ENCODE data around the gene C10orf143.
"Not testable (repeated sequence)": the region's sequence is repeated elsewhere in the genome, so short reads cannot be mapped to it uniquely, and the experiment has no call there.

The C10orf143 gene

DNA sequence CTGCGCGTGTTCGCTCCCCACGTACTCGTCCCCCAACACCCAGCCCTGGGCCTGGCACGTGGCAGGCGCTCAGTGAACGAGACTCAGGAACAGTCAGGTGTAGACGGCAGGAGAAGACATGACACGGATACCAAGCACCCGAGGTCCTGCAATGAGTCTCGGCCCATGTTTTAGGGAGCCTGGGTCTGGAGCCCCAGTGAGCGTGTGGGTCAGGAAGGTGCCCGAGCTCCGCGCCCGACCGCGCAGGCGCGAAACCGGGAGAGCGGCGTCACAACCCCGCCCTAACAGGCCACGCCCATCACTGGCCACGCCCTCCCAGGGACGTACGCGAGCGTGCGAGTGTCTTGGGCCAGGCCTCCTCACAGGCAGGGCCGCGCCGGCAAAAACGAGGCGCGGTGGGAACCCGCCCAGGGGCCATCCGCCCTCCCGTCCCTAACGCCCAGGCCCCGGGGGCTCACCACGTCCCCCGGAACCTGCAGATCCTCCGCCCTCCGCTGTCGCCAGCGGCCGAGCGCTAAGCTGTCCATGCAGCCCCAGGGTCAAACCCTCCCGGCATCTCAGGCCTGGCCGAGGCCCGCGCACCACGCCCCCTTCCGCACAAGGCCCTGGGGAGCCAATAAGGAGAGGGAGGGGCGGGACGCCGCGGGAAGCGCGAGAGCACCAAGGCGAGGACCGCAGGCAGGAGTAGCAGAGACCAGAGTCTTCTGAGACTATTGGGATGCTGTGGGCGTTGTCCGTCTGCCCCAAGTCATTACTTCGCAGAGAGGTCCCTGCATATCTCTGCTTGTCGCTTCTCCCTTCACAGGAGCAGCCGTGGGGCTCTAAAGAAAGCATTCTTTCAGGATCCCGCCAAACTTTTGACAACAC is at the start of gene C10orf143:
Gene C10orf143 (minus strand): TSS at position 585 of the 867 bp plus-strand sequence. CDS start 58 bp downstream, at position 527.
- peak; percentile 94 for DNase-seq

DNA sequence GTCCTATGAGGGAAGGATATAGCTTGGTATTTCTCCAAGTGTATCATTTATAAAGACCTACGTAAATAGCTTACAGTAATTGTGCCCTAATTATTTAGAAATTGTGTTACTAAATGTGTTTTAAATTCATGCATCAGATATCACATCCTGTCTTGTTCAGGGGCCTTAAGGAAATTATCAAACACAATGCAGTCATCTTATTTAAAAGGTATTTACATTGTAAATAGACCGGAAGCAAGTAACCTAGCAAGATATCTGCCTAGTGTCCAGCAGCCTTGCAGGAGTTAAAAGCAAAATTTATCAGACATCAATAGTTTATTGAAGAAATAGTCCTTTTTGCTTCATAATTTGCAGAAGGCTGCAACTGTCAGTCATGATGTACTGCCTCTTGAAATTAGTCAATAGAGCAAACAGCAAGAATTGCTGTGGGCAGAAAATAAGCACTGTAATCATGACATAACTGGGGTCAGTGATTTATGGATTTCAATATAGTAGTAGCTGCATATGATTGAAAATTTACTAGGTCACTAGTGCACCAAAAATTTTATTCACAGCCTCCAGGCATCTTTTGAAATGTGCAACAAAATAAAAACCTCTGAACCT is 48.7 kb upstream of the C10orf143 start:
- DNase-seq = no peak

GRCh38 chr10:130146042-130146441 is 35.4 kb upstream of the C10orf143 start:
- DNase-seq = no peak

GRCh38 chr10:130141878-130142277 is 31.2 kb upstream of the C10orf143 start:
- no peak for DNase-seq

DNA sequence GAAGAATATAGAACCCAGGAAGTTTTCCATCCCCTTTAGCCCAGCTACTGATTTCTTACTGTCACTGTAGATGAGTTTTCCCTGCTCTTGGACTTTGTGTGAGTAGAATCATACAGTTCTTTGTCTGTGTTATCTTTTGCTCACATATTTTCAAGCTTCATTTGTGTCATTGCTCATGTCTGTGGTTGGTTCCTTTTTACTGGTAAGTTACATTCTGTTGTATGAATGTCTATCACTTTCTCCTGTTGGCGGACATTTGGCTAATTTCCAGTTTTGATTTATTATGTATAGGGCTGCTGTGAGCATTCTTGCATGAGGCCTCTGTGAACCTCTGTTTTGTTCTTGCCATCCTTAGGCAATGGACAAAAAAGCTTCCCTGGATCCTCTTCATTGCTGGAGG is 30.8 kb upstream of the C10orf143 start:
- no peak for DNase-seq

GRCh38 chr10:130141038-130141437 is 30.4 kb upstream of the C10orf143 start:
- no peak for DNase-seq

DNA sequence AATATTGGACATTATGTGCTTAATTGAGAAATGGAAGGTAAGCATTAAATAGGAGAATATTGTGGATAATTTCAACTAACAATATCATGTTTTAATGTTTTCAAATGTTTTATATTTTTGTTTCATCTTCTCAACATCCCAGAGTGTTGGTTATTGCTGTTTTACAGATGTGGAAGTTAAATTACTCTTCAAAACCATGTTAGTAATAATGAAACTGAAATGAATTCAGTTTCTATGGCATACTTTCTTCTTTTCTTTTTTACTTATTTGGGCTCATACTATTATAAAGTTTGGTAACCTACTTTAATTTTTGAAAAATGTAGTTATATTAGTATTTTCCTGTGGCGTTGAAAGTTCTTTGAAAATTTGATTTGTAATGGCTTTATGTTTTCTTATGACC is 29.8 kb upstream of the C10orf143 start:
- DNase-seq = no peak

DNA sequence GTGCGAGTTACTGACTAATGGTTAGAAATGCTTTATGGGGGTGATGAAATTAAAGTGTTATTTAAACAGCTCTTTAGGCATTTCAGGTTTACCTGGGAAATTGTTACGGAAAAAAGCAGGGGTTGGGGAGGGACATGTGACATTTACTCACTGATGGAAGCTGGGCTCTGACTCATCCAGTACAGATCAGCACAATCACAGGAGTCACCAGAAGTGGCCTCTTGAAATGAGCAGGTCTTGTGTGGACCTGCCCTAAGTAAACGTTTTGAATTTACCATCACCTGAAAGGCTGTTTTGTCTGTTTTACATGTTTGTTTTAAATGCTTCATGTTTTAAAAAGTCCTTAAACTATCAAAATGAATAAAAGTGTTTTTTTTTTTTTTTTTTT is 27.8 kb upstream of the C10orf143 start:
- no peak for DNase-seq

- DNase-seq = no peak
Measured at GRCh38 chr10:130137659-130138478, 27.2 kb upstream of the C10orf143 start.

- DNase-seq = no peak
Measured at GRCh38 chr10:130137090-130137448, 26.4 kb upstream of the C10orf143 start.

DNA sequence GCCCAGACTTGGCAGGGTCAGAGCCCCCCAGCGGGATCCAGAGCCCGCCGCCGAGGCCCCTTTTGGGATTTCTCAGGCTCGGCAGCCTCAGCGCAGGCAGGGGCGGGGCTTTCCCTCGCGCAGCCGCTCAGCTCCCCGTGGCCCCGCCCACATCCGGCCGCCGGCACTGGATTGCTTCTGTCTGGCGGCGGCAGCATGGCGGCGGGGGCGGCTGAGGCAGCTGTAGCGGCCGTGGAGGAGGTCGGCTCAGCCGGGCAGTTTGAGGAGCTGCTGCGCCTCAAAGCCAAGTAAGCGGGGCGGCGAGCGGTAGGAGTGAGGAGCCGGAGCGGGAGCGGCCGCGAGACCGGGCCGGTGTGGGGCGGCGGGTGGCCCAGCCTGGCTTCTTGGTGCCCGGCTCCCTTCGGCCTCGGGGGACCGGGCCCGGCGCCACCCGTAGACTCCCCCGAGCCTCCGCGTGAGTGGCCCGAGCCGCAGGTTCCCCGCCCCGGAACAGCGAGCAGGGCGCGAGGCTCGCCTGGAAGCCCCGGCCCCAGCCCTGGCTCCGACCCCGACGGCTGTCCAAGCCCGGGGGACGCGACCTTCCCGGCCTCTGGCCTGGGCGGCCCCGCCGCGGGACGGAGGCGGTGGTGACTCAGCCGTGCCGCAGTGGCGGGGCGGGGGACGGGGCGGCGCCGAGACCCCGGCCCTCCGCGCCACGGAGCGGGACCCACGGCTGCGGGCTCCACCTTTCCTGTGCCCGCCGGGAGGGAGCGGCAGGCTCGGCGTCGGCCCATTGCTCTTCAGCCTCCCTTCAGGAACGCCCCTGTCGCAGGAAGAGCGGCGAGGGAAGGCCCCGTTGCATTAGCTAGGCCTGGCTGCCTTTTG is 25.8 kb upstream of the C10orf143 start, which contains the start of gene GLRX3:
Gene GLRX3 (plus strand): TSS at position 166 of the 864 bp plus-strand sequence. CDS start 30 bp downstream, at position 196.
- DNase-seq = peak; percentile 62

DNA sequence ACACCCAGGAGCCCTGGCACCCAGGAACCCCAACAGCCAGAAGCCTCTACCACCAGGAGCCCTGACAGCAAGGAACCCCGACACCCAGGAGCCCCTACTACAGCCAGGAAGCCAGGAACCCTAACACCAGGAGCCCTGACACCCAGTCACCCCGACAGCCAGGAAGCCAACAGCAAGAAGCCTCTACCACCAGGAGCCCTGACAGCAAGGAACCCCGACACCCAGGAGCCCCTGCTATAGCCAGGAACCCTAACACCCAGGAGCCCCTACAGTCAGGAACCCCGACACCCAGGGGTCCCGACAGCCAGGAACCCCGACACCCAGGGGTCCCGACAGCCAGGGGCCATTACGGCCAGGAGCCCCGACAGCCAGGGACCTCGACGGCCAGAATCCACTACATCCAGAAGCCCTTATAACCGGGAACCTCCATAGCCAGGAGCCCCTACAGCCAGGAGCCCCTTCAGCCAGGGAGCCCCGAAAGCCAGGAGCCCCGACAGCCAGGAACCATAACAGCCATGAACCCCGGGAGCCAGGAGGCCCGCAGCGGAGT is 25.1 kb upstream of the C10orf143 start:
- DNase-seq = no peak

GRCh38 chr10:130128922-130129321 is 18.3 kb upstream of the C10orf143 start:
- DNase-seq = no peak

- no peak for DNase-seq
Measured at GRCh38 chr10:130128062-130128781, 17.6 kb upstream of the C10orf143 start.

GRCh38 chr10:130127364-130128061 is 16.9 kb upstream of the C10orf143 start:
- peak; percentile 48 for DNase-seq

GRCh38 chr10:130121486-130122079 is 11.0 kb upstream of the C10orf143 start:
- no peak for DNase-seq

- not testable (repeated sequence) for DNase-seq
Measured at GRCh38 chr10:130117535-130117934, 6.9 kb upstream of the C10orf143 start.

DNA sequence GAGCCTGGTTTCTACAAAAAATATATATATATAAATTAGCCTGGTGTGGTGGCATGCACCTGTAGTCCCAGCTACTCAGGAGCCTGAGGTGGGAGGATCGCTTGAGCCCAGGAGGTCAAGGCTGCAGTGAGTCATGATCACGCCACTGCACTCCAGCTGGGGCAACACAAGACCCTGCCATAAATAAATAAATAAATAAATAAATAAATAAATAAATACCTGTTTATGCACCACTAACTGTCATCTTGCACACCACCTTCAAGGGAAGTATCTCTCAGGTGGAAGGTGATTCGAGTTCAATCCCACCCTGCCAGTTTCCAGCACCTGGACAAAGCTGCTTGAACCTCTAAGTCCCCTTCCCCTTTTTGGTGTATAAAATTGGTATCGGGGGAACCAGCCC is 6.3 kb upstream of the C10orf143 start:
- DNase-seq = not testable (repeated sequence)

DNA sequence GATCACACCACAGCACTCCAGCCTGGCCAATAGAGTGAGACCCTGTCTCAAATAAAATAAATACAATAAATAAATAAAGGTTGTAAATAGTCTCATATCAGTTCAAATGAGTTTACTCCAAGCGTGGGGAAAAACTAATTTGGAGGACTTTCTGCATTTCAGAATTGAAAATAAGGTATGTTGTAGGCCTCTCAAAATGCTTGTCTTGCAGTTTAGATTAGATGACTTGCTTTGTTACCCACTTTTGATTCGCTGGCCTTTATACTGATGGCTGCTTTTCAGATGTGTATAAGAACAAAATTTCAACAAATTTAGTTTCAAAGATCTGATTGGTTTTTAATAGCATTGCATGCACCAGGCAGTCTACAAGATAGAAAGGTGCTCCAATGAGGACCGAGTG is 2.2 kb upstream of the C10orf143 start:
- DNase-seq = no peak

DNA sequence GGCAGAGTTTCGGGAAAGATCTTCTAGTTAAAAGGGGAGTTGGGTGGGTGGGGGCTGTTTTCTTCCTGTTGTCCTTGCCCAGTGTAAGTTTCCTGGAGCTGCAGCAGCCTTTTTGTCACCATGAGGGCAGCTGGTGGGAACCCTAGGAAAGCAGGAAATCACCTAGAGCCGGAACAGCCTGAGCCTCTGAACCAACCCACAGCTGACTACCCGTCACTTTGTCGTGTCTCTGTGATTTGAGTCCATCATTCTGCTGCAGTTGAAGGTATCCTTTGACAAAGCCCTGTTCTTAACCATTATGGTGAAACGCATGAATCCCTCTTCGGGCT is 1.2 kb upstream of the C10orf143 start:
- DNase-seq = no peak

All from NK-92 treated with Interleukin-12 subunit alpha and Interleukin-12 subunit beta, amount 100 ng/mL, for 24 hours (cell line).